Testis (tissue), 2 donors: ENCODE measurements around the gene DHCR24.

ENCODE experiments used
- POLR2A ChIP-seq: fragments of 450-650 bp; IDR thresholded peaks from one replicate; pipeline ENCODE4 v1.6.1; 2017; ENCODE audit warnings: antibody characterized with exemption, mild to moderate bottlenecking, moderate library complexity
- TF ChIP-seq, protein P1 (sequence below), 3 experiments: fragments of 450-650 bp in 2 of 3; fragments of 200-600 bp in 1 of 3; sonication (generic) in 1 of 3; IDR thresholded peaks; one replicate each; pipeline ENCODE4 v1.5.1; 2016 to 2019; ENCODE audit warnings: antibody characterized with exemption in 3 of 3, mild to moderate bottlenecking in 2 of 3, moderate library complexity in 1 of 3

DNA sequence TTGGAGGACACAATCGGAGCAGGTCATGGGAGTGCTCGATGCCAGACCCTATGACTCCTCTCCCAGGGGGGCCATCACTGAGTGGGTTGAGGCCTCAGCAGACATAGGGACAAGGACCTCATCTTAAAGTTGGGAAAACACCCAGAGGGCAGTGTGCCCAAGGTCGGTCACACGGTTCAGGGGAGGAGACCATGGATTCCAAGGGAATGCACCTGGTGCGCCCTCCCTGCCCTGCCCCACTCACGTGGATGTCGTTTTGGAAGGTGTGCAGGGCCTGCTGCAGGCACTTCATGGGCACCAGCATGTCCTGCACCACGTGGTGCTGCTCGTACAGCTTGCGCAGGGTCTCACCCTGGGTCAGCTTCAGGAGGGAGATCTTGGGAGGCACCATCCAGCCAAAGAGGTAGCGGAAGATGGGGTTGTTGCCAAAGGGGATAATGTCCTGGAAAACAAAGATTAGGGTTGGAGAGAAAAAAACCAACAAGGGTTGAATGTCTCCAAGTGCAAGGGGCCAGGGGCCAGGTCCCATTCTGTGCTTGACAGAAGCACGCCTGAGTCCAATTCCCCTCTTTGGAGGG lies 33.1 kb downstream of the DHCR24 start:
- TF ChIP-seq, protein P1, sequence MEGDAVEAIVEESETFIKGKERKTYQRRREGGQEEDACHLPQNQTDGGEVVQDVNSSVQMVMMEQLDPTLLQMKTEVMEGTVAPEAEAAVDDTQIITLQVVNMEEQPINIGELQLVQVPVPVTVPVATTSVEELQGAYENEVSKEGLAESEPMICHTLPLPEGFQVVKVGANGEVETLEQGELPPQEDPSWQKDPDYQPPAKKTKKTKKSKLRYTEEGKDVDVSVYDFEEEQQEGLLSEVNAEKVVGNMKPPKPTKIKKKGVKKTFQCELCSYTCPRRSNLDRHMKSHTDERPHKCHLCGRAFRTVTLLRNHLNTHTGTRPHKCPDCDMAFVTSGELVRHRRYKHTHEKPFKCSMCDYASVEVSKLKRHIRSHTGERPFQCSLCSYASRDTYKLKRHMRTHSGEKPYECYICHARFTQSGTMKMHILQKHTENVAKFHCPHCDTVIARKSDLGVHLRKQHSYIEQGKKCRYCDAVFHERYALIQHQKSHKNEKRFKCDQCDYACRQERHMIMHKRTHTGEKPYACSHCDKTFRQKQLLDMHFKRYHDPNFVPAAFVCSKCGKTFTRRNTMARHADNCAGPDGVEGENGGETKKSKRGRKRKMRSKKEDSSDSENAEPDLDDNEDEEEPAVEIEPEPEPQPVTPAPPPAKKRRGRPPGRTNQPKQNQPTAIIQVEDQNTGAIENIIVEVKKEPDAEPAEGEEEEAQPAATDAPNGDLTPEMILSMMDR (IDR thresholded peaks at IDR 0.05): no peak
- TF ChIP-seq POLR2A: no peak
